ENCODE measurements around the gene CBR3.
"Not testable (repeated sequence)": the region's sequence is repeated elsewhere in the genome, so short reads cannot be mapped to it uniquely, and the experiment has no call there.

Gene CBR3

GRCh38 chr21:36097427-36098181 is 37.3 kb upstream of the CBR3 start:
- no peak for TF ChIP-seq CTCF (conservative IDR thresholded peaks at IDR 0.05)
- no peak for TF ChIP-seq ZFX (IDR thresholded peaks at IDR 0.05)

GRCh38 chr21:36098182-36098532 is 36.7 kb upstream of the CBR3 start:
- TF ChIP-seq ZFX (IDR thresholded peaks at IDR 0.05) (no peak), CTCF (conservative IDR thresholded peaks at IDR 0.05) (no peak)
- no peak overlapping the region for H3K27ac ChIP-seq

More at GRCh38 chr21:36097427-36098181, 37.3 kb upstream of the CBR3 start:
- no peak overlapping the region for H3K27ac ChIP-seq

GRCh38 chr21:36099000-36099399 is 35.9 kb upstream of the CBR3 start:
- TF ChIP-seq CTCF (conservative IDR thresholded peaks at IDR 0.05) = no peak
- no peak for TF ChIP-seq ZFX (IDR thresholded peaks at IDR 0.05)
- H3K27ac ChIP-seq = no peak overlapping the region

GRCh38 chr21:36099695-36100211 is 35.1 kb upstream of the CBR3 start:
- not testable (repeated sequence) for H3K27ac ChIP-seq

- no peak overlapping the region for H3K27ac ChIP-seq
- no peak for TF ChIP-seq CTCF (conservative IDR thresholded peaks at IDR 0.05)
- no peak for TF ChIP-seq ZFX (IDR thresholded peaks at IDR 0.05)
These were observed 33.8 kb upstream of the CBR3 start for GRCh38 chr21:36100971-36101641.

GRCh38 chr21:36103434-36103833 is 31.4 kb upstream of the CBR3 start:
- no peak overlapping the region for H3K27ac ChIP-seq
- TF ChIP-seq CTCF (conservative IDR thresholded peaks at IDR 0.05) (no peak), ZFX (IDR thresholded peaks at IDR 0.05) (no peak)

GRCh38 chr21:36104317-36105300 is 30.3 kb upstream of the CBR3 start:
- H3K27ac ChIP-seq = no peak overlapping the region
- peak; percentile 25 for TF ChIP-seq CTCF (conservative IDR thresholded peaks at IDR 0.05)
- TF ChIP-seq ZFX (IDR thresholded peaks at IDR 0.05) = no peak
